Measurements from ENCODE around the gene TIGD4. TPM values are rescaled to one million over a fixed set of nuclear protein-coding genes. Genes with fewer than 3 reads are reported as not detected.

Gene TIGD4
- total RNA-seq, 1 experiment from 2014 or later: 0.33 TPM

DNA sequence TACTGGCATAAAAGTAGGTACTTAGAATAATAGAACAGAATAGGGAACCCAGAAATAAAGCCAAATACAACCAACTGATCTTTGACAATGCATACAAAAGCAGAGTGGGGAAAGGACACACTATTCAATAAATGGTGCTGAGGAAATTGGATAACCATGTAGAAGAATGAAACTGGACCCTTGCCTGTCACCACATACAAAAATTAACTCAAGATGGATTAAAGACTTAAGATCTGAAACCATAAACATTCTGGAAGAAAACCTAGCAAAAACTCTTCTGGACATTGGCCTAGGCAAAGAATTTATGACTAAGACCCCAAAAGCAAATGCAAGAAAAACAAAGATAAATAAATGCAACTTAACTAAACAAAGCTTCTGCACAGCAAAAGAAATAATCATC, 45.8 kb upstream of the TIGD4 start:
- ATAC-seq (no peak), DNase-seq (ENCODE audit: low read depth, low spot score) (no peak)
- no peak overlapping the region for H3K4me3 ChIP-seq (ENCODE audit: low read depth in 2 of 2, low read length in 2 of 2)
- in situ Hi-C loops (cut with HindIII; ENCODE audit: low pct_unique_long_range_greater_than_20kb, low sequenced_read_pairs) (no loop called here), intact Hi-C loops (cut with micrococcal nuclease; ENCODE audit: unreplicated experiment) (no loop called here)
- H3K27me3 ChIP-seq (ENCODE audit: control insufficient read depth, insufficient read depth, low read length): no peaks in the 10 kb centered on the region
- no peak overlapping the region for H3K27ac ChIP-seq (ENCODE audit: low read length)
- ChIA-PET CTCF (no interaction called here), POLR2A (no interaction called here)
- no peaks in the 10 kb centered on the region for H3K36me3 ChIP-seq (ENCODE audit: control insufficient read depth, insufficient read depth, low read length)
- H3K4me1 ChIP-seq (ENCODE audit: control insufficient read depth, insufficient read depth, low read length): no peaks in the 10 kb centered on the region
- no peaks in the 10 kb centered on the region for H3K9me3 ChIP-seq (ENCODE audit: control insufficient read depth, insufficient read depth, low read depth, low read length)
- BruUV-seq (replicated peaks): no TSS peak
- TF ChIP-seq POLR2AphosphoS5 (IDR thresholded peaks at IDR 0.05; ENCODE audit: low read depth, low read length) (no peak), SIN3A (IDR thresholded peaks at IDR 0.05; ENCODE audit: borderline replicate concordance, insufficient read depth, low read depth, low read length) (no peak), TCF7L2 (IDR thresholded peaks at IDR 0.05; ENCODE audit: low read depth, low read length) (no peak)
- TF ChIP-seq, protein P1, sequence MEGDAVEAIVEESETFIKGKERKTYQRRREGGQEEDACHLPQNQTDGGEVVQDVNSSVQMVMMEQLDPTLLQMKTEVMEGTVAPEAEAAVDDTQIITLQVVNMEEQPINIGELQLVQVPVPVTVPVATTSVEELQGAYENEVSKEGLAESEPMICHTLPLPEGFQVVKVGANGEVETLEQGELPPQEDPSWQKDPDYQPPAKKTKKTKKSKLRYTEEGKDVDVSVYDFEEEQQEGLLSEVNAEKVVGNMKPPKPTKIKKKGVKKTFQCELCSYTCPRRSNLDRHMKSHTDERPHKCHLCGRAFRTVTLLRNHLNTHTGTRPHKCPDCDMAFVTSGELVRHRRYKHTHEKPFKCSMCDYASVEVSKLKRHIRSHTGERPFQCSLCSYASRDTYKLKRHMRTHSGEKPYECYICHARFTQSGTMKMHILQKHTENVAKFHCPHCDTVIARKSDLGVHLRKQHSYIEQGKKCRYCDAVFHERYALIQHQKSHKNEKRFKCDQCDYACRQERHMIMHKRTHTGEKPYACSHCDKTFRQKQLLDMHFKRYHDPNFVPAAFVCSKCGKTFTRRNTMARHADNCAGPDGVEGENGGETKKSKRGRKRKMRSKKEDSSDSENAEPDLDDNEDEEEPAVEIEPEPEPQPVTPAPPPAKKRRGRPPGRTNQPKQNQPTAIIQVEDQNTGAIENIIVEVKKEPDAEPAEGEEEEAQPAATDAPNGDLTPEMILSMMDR (IDR thresholded peaks at IDR 0.05): no peak
- TF ChIP-seq, protein P2, sequence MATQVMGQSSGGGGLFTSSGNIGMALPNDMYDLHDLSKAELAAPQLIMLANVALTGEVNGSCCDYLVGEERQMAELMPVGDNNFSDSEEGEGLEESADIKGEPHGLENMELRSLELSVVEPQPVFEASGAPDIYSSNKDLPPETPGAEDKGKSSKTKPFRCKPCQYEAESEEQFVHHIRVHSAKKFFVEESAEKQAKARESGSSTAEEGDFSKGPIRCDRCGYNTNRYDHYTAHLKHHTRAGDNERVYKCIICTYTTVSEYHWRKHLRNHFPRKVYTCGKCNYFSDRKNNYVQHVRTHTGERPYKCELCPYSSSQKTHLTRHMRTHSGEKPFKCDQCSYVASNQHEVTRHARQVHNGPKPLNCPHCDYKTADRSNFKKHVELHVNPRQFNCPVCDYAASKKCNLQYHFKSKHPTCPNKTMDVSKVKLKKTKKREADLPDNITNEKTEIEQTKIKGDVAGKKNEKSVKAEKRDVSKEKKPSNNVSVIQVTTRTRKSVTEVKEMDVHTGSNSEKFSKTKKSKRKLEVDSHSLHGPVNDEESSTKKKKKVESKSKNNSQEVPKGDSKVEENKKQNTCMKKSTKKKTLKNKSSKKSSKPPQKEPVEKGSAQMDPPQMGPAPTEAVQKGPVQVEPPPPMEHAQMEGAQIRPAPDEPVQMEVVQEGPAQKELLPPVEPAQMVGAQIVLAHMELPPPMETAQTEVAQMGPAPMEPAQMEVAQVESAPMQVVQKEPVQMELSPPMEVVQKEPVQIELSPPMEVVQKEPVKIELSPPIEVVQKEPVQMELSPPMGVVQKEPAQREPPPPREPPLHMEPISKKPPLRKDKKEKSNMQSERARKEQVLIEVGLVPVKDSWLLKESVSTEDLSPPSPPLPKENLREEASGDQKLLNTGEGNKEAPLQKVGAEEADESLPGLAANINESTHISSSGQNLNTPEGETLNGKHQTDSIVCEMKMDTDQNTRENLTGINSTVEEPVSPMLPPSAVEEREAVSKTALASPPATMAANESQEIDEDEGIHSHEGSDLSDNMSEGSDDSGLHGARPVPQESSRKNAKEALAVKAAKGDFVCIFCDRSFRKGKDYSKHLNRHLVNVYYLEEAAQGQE (IDR thresholded peaks at IDR 0.05; ENCODE audit: insufficient read depth in 1 of 2, low read depth in 2 of 2, low read length in 1 of 2): no peak

DNA sequence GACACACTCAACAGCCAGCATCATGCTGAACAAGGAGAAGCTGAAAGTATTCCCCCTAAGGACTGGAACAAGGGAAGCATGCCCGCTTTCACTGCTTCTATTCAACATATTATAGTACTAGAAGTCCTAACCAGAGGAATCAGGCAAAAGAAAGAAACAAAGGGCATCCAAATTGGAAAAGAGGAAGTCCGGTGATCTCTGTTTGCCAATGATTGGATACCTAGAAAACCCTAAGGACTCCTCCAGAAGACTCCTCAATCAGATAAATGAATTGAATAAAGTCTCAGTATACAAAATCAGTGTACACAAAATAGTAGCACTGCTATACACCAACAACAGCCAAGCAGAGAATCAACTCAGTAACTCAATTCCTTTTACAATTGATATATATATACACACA, 45.0 kb upstream of the TIGD4 start:
- ATAC-seq (no peak), DNase-seq (ENCODE audit: low read depth, low spot score) (no peak)
- Histone ChIP-seq H3K9me3 (ENCODE audit: control insufficient read depth, insufficient read depth, low read depth, low read length) (no peaks in the 10 kb centered on the region), H3K4me1 (ENCODE audit: control insufficient read depth, insufficient read depth, low read length) (no peaks in the 10 kb centered on the region), H3K27ac (ENCODE audit: low read length) (no peak overlapping the region), H3K36me3 (ENCODE audit: control insufficient read depth, insufficient read depth, low read length) (no peaks in the 10 kb centered on the region), H3K27me3 (ENCODE audit: control insufficient read depth, insufficient read depth, low read length) (no peaks in the 10 kb centered on the region), H3K4me3 (ENCODE audit: low read depth in 2 of 2, low read length in 2 of 2) (no peak overlapping the region)
- TF ChIP-seq TCF7L2 (IDR thresholded peaks at IDR 0.05; ENCODE audit: low read depth, low read length): no peak
- TF ChIP-seq, protein P1 (IDR thresholded peaks at IDR 0.05): no peak
- no peak for TF ChIP-seq SIN3A (IDR thresholded peaks at IDR 0.05; ENCODE audit: borderline replicate concordance, insufficient read depth, low read depth, low read length)
- TF ChIP-seq, protein P2 (IDR thresholded peaks at IDR 0.05; ENCODE audit: insufficient read depth in 1 of 2, low read depth in 2 of 2, low read length in 1 of 2): no peak
- no peak for TF ChIP-seq POLR2AphosphoS5 (IDR thresholded peaks at IDR 0.05; ENCODE audit: low read depth, low read length)
- POLR2A ChIA-PET: no interaction called here
- no TSS peak for BruUV-seq (replicated peaks)
- intact Hi-C loops (cut with micrococcal nuclease; ENCODE audit: unreplicated experiment): no loop called here
- CTCF ChIA-PET: no interaction called here
- in situ Hi-C loops (cut with HindIII; ENCODE audit: low pct_unique_long_range_greater_than_20kb, low sequenced_read_pairs): no loop called here
